ENCODE measurements around the gene CFAP251.
"Not testable (repeated sequence)": the region's sequence is repeated elsewhere in the genome, so short reads cannot be mapped to it uniquely, and the experiment has no call there.

CFAP251 gene

DNA sequence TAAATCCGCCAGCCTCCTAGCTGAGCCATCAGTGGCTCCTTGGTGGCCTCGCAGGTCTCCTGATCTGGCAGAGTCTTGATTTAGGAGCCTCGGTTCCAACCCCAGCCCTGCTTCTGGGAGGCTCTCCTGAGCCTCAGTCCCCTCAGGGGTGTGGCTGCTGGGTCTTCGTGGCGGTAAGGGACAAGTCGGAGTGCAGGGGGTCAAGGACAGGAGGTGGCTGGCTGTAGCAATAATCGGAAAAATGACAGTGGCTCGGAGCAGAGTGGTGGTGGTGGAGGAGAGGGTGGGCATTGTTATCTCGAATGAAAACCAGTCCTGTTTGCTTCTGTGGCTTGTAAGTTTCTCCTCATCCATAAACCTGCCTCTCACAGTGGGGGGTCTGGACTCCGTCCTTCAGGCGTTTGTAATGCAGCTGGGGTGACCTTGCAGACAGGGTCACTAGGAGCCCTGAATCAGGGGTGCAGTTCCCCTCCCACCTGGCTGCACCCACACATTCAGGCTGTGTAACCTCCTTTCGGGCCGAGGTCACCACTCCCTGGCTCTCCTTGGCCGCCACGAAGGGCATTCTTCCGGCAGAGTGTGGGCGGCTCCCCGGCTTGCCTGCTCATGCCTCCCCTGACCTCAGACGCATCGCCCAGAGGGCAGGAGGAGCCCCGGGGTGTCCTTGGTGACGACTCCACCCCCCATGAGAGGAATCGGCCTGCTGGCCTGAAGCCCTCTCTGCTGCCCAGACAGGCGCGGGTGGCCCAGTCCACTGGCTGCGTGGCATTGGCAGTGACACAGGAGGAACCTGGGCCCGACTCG is 111.4 kb downstream of the CFAP251 start:
- no peak for DNase-seq

DNA sequence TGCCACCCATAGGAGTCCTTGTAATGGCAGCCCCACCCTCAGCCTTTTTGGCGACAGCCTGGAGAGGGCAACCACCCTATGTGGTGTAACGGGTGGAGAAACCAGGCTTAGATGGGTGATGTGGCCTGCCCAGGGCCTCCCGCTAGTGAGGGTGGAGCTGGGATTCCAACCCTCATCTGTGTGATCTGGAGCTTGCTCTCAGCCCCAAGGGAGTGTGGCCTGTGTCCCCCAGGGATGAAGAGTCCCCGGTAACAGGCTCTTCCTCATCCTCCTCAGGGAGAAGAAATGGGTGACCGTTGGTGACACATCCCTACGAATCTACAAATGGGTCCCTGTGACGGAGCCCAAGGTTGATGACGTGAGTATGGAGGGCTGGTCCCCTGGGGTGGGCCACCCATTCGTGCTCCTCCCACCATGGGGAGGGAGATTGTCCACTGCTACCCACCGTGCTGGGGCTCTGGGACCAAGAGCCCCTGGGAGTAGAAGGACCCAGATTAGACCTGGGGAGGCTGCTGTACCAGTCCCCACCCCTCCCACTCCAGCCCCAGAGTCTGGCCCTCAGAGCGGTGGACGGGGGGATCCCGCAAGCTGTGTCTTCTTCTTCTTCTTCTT is 112.1 kb downstream of the CFAP251 start:
- DNase-seq: no peak

DNA sequence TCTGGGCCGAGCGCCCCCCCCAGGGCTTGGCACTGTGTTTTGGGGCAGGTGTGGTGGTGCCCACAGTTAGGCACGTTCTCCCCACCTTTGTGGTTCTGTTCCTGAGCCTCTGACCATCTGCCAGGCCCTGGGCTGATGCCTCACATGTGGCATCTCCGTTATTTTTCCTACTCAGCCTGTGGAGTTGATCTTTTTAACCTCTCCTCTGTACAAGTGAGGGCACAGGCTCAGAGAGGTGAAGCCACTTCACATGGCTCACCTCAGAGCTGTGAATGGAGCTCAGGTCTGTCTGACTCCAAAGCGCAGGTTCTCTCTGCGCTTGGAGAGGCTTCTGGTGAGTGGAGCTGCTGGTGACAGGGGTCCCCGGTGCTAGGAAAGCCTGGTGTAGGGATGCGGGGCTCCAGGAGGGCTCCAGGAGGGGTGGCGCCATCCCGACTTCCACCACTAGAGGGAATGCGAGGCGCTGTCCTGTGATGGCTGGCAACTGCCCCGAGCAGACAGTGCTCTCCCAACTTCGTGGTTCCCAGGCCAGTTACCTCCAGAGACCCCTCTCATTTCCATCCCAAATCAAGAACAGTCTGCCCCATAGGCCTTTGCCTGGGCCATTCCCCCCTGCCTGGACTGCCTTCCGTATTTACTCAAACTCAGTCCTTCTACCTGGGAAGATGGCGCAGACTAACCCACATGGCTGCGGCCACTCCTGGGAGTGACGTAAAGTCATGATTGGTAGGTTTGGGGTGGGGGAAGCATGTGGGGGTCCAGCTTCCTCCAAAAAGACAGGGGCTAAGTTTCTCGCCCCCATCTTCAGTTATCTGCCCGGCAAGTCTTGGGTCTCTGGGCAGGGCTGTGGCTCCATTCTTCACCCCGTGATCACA is 113.2 kb downstream of the CFAP251 start:
- DNase-seq: no peak

DNA sequence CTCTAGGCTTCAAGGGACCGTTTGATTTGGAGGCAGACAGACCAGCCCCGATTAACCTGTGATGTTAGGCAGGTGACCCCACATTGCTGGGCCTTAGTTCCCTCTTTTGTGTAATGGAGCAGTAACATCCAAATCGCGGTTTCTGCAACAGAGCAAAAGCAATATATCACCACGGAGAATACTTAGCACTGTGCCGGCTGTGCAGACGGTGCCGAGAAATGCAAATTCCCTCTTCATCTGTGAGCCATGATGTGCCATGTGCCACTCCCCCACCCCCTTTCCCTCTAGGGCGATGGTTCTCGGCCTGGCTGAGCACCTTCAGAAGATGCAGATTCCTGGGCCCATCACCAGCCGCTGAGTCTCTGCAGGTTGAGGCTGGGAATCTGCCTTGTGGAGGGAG is 114.2 kb downstream of the CFAP251 start:
- DNase-seq: no peak

DNA sequence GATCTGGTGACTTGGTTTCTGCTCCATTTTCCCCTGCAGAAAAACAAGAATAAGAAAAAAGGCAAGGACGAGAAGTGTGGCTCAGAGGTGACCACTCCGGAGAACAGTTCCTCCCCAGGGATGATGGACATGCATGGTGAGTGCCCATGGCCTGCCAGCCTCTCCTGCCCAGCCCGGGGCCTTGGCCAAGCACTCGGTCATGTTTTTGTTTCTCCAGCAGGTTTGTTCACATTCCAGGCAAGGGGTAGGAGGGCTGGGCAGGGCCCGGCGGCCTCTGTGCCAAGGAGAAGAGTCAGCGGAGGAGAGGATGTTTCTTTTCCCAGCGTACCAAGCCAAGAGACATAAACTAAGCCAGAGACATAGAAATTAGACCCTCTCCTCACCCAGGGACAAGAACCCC is 116.9 kb downstream of the CFAP251 start:
- DNase-seq: no peak

DNA sequence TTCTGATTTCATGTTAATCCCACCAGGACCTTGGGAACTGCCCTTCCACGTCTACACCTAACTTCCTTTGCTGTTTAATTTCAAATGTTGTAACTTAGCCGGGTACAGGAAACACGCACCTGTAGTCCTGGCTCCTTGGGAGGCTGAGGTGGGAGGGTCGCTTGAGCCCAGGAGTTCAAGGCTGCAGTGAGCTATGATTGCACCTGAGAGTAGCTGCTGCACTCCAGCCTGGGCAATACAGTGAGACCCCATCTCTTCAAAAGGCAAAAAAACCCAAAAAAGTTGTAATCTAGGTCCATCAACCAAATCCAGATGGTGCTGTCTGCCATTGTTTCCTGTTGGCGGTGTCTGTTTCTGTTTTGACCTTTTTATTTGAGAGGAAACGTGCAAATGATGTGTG is 117.8 kb downstream of the CFAP251 start:
- no peak for DNase-seq

DNA sequence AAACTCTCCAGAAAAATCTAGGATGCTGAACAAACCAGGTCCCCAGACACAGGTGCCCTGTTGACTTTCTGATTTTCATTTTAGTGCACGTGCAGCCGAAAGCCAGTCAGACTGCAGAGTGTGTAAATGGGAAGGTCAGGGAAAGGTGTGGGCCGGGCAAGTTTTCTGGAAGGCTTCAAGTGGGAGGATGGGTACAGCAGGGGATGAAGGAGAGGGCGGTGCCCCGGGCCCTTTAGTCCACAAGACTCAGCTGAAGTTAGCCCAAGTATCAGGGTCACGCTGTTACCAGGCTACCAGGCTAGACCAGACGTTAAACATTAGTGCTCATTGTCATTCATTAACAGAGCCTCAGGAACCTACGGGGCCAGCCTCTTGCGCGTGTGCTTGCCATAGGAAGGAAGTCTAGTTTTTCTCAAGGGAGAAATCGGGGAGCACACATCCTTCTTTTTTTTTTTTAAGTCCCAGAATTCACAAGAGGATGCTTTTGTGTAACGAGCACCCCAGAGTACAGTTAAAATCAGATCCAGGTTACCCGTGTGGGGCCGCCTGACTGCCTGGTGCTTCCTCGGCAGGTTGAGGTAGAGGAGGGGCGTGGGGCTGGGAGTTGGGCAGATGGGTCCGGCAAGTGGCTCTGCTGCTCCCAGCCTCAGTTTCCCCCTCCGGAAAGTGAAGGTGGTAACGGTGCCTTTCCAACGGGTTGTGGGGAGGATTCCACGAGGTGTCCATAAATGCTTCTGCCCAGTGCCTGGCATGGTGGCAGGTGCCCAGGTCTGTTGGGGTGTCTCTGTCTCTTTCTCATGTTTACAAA is 122.4 kb downstream of the CFAP251 start:
- DNase-seq: no peak

DNA sequence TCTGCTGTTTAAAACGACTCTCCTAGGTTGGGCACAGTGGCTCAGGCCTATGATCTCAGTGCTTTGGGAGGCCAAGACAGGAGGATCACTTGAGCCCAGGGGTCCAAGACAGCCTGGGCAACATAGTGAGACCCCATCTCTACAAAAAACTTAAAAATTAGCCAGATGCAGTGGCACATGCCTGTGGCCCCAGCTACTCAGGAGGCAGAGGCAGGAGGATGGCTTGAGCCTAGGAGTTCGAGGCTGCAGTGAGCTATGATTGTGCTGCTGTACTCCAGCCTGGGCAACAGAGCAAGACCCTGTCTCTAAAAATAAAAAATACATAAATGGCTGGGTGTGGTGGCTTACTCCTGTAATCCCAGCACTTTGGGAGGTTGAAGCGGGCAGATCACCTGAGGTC is 123.1 kb downstream of the CFAP251 start:
- DNase-seq: not testable (repeated sequence)

DNA sequence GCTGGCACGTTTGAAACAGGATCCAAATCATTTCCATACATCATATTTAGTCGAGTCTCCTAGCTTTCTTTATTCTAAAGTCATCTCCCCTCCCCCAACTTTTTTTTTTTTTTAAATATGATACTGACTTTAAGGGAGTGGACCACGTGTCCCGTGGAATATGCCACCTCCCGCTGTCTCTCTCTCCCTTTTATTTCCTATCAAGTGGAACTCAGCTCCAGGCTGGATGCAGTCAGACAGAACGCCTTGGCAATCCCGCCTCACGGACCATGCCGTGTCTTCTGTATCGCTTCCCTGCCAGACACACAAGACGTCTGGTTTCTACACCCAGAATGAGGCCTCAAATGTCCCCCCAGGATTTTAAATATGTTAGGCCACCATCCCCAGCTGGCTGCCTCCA is 124.5 kb downstream of the CFAP251 start:
- DNase-seq: no peak

DNA sequence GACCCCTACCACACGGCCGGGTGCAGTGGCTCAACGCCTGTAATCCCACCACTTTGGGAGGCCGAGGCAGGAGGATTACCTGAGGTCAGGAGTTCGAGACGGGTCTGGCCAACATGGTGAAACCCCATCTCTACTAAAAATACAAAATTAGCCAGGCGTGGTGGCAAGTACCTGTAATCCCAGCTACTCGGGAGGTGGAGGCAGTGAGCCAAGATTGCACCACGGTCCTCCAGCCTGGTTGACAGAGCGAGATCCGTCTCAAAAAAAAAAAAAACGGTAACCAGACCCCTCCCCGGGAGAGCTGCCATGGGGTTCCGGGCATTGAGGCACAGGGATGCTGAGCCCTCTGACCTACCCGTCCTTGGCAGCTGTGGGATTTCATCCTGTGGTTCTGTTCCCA is 125.1 kb downstream of the CFAP251 start:
- DNase-seq: no peak

DNA sequence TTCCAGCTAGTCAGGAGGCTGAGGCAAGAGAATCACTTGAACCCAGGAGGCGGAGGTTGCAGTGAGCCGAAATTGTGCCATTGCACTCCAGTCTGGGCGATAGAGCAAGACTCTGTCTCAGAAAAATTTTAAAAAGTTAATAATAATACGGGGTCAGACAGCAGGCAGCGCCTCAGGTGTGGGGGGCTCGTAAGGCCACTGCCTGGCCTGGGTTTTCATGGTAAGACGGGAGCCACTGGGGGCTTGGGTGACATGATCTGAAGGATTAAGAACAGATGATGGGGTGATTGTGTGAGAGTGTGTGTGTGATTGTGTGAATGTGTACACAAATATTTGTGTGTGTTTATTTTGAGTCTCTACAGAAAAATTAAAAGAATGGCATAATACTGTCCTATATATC is 126.9 kb downstream of the CFAP251 start:
- DNase-seq: no peak

DNA sequence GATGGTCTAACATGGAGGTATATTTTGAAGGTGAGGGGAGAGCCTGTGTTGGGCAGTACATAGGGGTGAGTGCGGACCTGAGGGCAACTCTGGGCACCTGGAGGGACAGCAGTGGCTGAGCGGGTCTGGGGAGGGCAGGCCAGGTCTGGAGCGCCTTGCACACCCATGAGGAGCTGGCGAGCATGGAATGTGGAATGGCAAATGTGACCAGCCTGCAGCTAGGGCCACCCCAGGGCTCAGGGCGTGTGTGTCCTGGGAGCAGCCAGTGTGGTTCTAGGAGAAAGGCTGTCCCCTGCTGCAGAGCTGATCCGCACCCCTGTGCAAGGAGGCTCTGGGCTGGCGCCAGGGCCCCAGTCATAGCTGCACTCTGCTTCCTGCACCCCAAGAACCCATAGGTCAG is 127.8 kb downstream of the CFAP251 start:
- DNase-seq: no peak

DNA sequence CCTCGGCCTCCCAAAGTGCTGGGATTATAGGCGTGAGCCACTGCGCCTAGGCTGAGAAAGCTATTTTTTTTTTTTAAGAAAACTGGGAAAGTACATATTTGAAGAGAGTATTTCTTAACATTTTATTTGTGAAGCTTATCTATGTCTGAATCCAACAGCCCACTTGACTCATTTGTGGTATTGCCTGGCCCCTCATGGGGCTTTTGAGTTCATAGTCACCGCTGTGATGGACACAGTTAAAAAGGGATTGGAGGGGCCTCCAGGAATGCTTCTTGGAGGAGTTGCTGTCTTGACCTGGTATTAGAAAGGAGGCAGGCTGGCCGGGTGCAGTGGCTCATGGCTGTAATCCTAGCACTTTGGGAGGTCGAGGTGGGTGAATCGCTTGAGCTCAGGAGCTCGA is 129.8 kb downstream of the CFAP251 start:
- DNase-seq: no peak

DNA sequence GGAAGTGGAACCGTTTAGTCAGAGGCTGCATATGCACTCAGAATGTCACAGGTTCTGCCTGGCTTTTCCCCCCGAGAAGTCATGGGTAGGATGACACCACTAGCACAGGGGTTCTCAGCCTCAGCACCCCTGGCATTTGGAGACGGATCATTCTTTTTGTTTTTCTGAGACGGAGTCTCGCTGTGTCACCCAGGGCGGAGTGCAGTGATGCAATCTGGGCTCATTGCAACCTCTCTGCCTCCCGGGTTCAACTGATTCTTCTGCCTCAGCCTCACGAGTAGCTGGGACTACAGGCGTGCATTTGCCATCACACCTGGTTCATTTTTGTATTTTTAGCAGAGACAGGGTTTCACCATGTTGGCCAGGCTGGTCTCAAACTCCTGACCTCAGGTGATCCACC is 131.4 kb downstream of the CFAP251 start:
- no peak for DNase-seq

DNA sequence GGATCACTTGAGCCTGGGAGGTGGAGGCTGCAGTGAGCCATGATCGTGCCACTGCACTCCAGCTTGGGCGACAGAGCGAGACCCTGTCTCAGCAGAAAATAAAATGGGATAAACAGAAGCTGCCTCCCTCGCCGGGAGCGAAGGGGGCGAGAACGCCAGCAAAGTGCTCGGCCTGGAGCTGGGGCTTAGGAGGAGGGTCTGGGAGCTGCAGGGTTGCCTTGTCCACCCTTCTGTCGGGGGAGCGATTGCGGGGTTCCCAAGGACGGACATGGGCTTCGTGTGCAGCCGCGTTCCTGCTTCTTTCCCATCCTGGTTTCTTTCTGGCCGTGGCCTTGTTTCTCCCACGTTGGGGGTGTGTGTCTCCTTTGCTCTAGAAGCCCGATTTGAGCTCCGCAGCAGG is 132.3 kb downstream of the CFAP251 start:
- DNase-seq: no peak

DNA sequence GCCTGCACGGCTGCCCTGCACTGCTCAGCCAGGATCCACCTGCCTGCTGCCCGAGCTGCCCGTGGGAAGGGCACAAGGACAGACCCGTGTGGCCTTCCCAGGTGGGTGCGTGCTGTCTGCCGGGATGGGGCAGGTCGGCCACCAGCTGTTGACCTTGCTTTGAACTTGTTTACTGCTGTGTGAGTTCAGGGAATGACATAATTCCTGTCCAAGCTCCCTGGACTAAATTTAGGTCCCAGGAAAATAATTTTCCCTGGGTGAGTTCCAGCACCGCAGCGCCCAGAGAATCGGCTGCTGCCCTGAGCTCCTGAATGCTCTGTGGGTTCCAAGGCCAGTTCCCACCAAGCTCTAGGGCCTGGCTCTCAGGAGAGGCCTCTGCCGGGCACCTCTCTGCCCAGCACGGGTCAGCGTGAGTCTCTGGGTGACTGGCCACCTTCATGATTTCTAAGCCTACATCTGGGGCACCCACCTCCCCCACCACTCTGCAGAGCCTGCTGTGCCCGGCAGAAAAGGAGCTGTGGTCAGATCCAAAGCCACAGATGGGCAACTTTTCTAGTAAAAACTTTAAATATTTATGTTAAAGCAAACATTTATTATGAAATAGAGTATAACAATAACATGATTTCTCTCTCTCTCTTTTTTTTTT is 133.0 kb downstream of the CFAP251 start:
- DNase-seq: no peak

DNA sequence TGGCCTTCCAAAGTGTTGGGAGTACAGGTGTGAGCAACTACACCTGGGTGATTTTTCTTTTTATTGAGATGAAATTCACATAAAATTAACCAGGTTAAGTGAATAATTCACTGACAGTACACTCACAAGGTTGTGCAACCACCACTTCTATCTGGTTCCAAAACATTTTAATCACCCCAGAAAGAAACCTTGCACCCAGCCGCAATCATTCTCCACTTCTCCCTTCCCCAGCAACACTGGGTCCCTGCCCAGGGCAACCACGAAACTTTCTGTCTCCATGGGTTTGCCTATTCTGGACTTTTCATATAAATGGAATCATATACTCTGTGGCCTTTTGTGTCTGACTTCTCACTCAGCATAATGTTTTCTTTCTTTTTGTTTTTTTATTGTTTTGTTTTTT is 133.9 kb downstream of the CFAP251 start:
- no peak for DNase-seq
